Stimulated activated CD8-positive, alpha-beta memory T cell treated with anti-CD3 and anti-CD28 coated beads, Interleukin-15, amount 100 ng/mL, for 4 hours (primary cell): ENCODE measurements around the gene ADAMTS2.

ENCODE experiments used
- DNase-seq, 2 donors: peaks; one replicate each; pipeline ENCODE4 v3.0.0-alpha.2; 2020; ENCODE audit warnings: low read depth in 2 of 2

ADAMTS2 gene

DNA sequence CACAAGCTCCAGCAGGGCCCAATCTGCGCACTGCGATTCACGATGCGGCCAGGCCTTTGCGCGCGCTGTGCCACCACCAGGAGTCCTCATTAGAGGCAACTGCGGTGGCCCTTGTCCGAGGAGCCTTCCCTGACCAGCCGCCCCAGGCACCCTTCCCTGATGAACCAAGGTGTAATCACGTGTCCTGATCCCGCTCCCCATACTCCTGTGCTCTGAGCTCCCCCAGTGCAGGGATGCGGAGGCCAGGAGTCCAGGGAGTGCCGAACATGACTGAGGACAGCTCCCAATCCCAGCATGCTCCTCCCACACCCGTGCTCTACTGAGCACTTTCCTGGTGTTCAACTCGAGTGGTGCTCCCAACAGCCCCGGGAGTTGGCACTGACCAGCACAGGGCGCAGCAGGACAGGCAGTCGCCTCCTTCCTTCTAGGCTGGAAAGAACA, 150.3 kb downstream of the ADAMTS2 start:
- no peak for DNase-seq

DNA sequence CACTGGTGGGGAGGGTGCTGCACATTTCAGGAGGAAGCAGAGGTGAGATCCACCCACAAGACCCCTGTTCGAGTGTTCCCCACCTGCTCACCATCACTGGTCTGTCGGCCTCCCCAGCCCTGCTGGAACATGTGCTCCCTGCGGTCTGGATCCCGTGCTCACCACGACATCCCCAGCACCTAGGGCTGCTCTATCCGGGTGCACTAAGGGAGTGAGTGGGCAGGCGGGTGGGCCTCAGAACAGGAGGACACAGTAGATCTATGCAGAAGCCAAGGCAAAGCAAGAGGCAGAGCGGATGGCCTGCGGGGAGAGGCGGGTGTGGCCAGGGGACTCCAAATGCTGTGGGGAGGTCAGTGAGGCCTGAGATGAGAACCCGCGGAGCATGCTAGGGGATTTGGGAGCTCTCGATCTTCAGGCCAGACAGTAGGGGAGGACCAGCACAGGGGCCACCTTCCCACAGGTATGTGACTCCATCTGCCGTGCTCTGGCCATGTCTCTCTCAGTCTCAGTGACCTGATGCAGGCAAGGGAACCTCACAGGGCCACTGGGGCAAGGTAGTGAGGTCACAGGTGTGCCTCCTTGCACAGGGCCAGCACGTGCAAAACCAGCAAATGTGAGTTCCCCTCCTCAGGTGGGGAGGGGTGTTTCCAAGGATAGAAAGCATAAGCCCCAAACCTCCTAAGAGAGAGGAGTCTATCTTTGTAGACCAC, 150.9 kb downstream of the ADAMTS2 start:
- no peak for DNase-seq

DNA sequence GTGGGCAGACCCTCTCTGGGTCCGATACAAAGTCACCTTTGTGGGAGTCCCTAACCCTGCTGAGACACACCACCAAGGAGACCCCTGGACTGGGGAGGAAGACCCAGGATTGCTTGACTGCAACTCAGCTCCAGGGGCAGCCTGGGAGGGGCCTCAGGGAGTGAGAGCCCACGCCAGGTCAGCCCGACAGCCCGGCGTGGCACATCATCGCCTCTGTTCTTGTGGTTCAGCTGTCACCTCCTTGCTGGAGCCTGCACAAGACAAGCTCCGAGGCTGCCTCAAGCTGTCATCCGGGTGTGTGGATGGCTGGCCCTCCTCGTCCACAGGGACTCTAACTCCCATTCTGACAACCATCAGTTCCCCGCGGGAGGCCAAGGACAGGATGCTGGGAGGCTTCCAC, 151.5 kb downstream of the ADAMTS2 start:
- DNase-seq, result no peak

DNA sequence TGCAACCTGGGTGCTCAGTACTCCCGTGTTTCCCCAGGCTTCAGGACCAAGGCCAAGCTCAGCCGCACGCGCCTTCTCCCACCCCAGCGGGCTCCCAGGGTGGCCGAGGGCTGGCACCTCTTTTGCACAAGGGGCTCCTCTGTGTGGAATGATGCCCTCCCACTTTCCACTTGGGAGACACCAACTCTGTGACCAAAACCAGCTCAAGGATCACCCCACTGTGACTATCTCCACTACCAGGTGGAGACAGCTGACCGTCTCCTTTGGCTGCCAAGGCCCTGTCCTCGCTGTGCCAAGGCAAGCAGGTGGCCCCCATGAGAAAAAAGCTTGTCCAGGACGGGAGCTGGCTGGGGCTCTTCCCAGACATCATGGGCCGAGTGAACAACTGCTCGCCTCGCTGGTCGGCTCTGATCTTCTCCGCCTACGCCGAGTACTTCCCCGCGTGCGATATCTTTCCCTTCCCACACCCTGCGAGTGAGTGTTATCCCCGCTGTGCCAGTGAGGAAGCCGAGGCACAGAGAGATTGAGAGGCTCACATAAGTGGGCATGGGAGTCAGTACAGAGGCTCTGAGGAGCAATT, 152.3 kb downstream of the ADAMTS2 start:
- no peak for DNase-seq

- DNase-seq, result no peak
Measured at GRCh38 chr5:179192185-179192890, 152.9 kb downstream of the ADAMTS2 start.

DNA sequence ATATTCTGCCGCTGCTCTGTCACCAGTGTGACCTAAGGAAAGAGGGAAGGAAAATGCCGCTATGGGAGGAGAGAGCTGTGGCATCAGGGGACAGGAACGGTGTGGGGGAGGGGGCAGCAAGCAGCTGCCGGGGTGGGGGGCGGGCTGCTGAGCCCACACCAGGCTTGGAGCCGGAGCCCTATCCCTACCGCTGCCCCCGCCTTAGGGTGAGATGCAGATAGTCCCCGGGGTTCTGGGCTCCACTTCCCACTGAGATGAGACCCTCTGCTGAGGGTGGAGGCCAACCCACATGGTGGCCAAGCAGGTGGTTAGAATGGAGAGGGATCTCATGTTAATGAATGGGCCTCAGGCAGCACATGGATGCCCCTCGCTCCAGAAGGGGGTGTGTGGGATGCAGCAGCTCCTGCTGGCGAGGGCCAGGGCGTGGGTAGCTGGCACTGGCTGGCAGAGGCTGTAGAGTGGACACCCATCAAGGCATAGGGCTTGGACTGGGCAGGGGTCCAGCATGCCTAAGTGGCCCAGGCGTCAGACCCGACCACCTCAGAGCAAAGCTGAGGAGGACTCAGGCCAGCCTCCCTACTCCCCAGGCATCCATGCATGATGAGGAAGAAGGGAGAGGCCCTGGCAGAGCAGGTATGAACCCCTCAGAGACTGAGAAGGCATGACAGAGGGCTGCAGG, 153.6 kb downstream of the ADAMTS2 start:
- DNase-seq, result no peak

- no peak for DNase-seq
Measured at GRCh38 chr5:179190851-179191505, 154.3 kb downstream of the ADAMTS2 start.

DNA sequence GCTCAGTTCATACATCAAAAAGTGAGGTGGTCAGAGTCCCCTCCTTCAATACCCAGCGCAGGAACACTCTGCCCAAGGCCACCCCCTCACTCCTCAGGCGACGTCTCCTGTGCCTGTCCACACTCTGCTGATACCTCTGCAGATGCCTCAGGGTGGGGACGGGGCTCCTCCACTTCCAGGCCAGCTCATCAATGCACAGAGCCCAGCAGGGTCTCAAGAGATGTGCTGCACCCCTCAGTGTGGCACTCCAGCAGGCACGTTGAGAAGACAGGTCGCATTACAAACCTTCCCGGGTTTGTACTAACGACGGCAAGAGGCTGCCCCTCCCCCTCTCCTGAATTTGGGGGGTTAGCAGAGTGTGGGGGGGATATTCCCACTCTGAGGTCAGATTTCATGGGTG, 156.6 kb downstream of the ADAMTS2 start:
- no peak for DNase-seq

GRCh38 chr5:179187681-179188575, 157.3 kb downstream of the ADAMTS2 start:
- no peak for DNase-seq

DNA sequence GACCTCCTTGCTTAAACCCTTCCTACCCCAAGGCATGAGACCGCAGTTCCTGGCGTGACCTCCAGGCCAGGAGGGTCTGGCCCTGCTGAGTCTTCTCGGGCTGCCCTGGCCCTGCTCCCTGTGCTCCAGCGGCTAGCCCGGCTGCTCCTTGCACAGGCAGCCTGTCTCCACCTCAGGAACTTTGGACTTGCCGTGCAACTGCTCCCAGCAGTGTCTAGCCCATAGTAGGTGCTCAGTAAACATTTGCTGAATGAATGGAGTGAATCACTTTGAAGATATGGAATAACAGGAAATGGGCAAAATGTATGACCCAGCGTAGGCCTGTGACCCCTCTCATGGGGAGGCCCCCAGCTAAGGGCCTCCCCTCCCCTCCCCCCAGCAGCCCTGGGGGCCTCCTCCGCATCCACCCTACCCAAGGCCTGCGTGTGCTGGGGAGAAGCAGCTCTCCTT, 158.0 kb downstream of the ADAMTS2 start:
- no peak for DNase-seq

DNA sequence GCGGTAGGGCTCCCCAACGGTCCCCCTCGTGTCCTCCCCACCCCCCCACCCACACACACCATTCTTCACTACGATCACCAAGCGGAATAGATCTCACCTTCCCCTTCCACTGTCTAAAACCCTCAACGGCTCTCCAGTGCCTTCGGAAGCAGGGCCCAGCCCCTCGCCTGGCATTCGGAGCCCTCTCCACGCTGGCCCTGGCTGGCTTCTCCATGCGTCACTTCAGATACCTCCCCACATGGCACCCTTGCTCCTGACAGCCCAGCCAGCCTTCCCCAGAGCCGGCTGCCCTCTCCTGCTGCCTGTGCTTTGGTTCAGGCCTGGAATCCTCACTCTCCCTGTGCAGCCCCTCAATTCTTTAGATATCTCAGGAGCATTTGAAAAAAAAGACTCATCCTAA, 158.5 kb downstream of the ADAMTS2 start:
- DNase-seq, result no peak

GRCh38 chr5:179185941-179186411, 159.3 kb downstream of the ADAMTS2 start:
- DNase-seq, result no peak

GRCh38 chr5:179185256-179185940, 159.9 kb downstream of the ADAMTS2 start:
- no peak for DNase-seq

DNA sequence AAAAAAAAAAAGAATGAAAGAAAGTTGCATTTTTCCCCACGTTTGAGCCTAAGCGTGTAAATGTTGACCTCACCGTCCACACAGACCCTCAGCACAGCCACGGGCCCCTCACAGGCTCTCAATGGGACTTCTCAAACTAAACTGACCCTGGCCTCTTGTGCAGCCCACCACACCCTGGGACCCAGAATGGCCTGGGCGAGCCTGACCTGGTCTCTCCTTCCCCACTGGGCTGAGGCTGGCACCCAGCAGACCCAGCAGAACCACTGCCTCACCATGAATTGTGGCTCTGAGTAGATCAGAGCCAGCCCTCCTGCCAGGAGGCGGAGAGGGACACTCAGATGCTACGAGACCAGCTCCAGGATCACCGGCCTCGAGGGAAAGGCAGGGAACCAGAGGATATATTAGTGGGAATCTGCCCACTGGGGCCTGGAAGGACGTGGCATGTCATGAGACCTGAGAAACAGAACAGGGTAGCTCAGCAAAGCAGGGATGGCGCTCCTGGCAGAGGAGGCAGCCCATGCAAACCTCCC, 160.7 kb downstream of the ADAMTS2 start:
- DNase-seq, result no peak

DNA sequence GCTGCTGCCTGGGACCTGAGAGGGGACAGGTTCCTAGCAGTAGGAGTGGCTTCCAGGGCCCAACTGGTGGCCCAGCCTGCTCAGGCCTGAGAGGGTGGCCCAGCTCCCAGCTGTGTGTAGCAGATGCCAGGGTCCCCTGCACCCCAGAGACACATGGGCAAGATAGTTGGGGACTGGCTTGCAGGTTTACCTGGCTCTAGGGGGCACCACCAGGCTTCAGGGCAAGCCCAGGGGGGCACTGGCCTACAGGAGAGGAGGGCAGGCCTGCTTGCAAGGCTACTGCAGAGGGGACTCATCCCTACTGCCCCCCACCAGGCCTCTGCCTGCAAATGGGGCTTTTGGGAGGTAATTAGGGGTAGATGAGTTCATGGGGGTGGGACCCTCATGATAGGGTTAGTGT, 161.8 kb downstream of the ADAMTS2 start:
- DNase-seq, result no peak

- DNase-seq, result no peak
Measured at GRCh38 chr5:179182601-179183000, 162.7 kb downstream of the ADAMTS2 start.

- no peak for DNase-seq
Measured at GRCh38 chr5:179181988-179182387, 163.3 kb downstream of the ADAMTS2 start.

- no peak for DNase-seq
Measured at GRCh38 chr5:179180921-179181645, 164.2 kb downstream of the ADAMTS2 start.

- no peak for DNase-seq
Measured at GRCh38 chr5:179180061-179180610, 165.1 kb downstream of the ADAMTS2 start.
